K562 (cell line): ENCODE results near the gene KPNA1. TPM values are rescaled to one million over a fixed set of nuclear protein-coding genes. Genes with fewer than 3 reads are reported as not detected.

Experiments
- ATAC-seq: fragments of 200-7000 bp; cut with Tn5 transposase; 3 replicates; pipeline ENCODE4 v1.9.1; 2020; ENCODE audit warnings: moderate library complexity
- BruUV-seq: library from RNA; stranded (reverse); fragments of 400-500 nt; replicated peaks from 2 replicates; lab custom pipeline; 2021; lab: Mats Ljungman, UMichigan
- CTCF ChIA-PET: fragments of 300-600 bp; formaldehyde crosslinking; extraction: SDS; loops from one replicate; lab custom pipeline; 2021; ENCODE audit warnings: low intra/inter-chr PET ratio; lab: Yijun Ruan, JAX
- POLR2A ChIA-PET: fragments of 300-600, 350-650 bp; sonication (Branson Sonifier 250); formaldehyde crosslinking; extraction: SDS; loops from one replicate; lab custom pipeline; 2021; ENCODE audit warnings: antibody characterized with exemption, inconsistent platforms; lab: Yijun Ruan, JAX
- DNase-seq, 4 experiments: peaks; one replicate each; pipeline versions ENCODE4 v3.0.0 to v3.0.0-alpha.2; 2011 to 2018; ENCODE audit warnings: low spot score in 3 of 4, mixed read lengths in 3 of 4; ENCODE audit errors: extremely low read depth in 1 of 4
- FAIRE-seq: peaks from 2 replicates; lab custom pipeline; 2011; peaks lifted over from hg19 to GRCh38; lab: Jason Lieb, UNC
- H2AFZ ChIP-seq: 2 replicates; pipeline ENCODE4 v1.6.0; 2011; ENCODE audit warnings: low read depth, low read length, control low read depth, inconsistent platforms
- H3K27ac ChIP-seq: fragments of 200-600 bp; 3 replicates; pipeline ENCODE4 v1.8.0; 2011; ENCODE audit warnings: low read depth, mild to moderate bottlenecking, control low read depth, inconsistent platforms, low read length, moderate library complexity, mixed read lengths; ENCODE audit errors: extremely low read depth
- H3K27me3 ChIP-seq, 2 experiments: fragments of 300-600 bp in 1 of 2; 2 replicates in 1 of 2; 3 replicates in 1 of 2; pipeline versions ENCODE4 v1.6.0 to v1.8.0; 2011; ENCODE audit warnings: inconsistent platforms in 2 of 2, low read length in 2 of 2, mild to moderate bottlenecking in 1 of 2, mixed read lengths in 1 of 2, moderate library complexity in 1 of 2; ENCODE audit not compliant: control insufficient read depth in 2 of 2, insufficient read depth in 2 of 2
- H3K36me3 ChIP-seq: fragments of 300-600 bp; 3 replicates; pipeline ENCODE4 v1.8.0; 2011; ENCODE audit warnings: mild to moderate bottlenecking, low read length, inconsistent platforms; ENCODE audit not compliant: control insufficient read depth, insufficient read depth
- H3K4me1 ChIP-seq, 2 experiments: fragments of 200-600 bp in 1 of 2; replicated peaks in 1 of 2; 2 replicates in 1 of 2; 3 replicates in 1 of 2; pipeline versions ENCODE4 v1.5.1 to v1.8.0; 2011; ENCODE audit warnings: inconsistent platforms in 2 of 2, low read length in 2 of 2, mild to moderate bottlenecking in 1 of 2, mixed read lengths in 1 of 2, moderate library complexity in 1 of 2; ENCODE audit not compliant: control insufficient read depth in 2 of 2, insufficient read depth in 2 of 2
- H3K4me2 ChIP-seq: 2 replicates; pipeline ENCODE4 v1.6.1; 2011; ENCODE audit warnings: low read length, control low read depth, inconsistent platforms, mixed read lengths; ENCODE audit not compliant: insufficient read depth
- H3K4me3 ChIP-seq: fragments of 200-600 bp; sonication (generic), shearing (Covaris generic); 2 replicates; pipeline ENCODE4 v1.5.1; 2016; ENCODE audit warnings: control low read depth, inconsistent platforms
- H3K79me2 ChIP-seq: fragments of 200-600 bp; 3 replicates; pipeline ENCODE4 v1.8.0; 2011; ENCODE audit warnings: low read length, inconsistent platforms; ENCODE audit not compliant: control insufficient read depth, insufficient read depth
- H3K9ac ChIP-seq, 2 experiments: 2 replicates each; pipeline versions ENCODE4 v1.6.0 to v1.6.1; 2011; ENCODE audit warnings: low read depth in 2 of 2, low read length in 2 of 2, control low read depth in 1 of 2, inconsistent platforms in 1 of 2, mild to moderate bottlenecking in 1 of 2, mixed read lengths in 1 of 2; ENCODE audit not compliant: insufficient read depth in 1 of 2
- H3K9me1 ChIP-seq: one replicate; pipeline ENCODE4 v1.6.0; 2011; ENCODE audit warnings: inconsistent platforms, mild to moderate bottlenecking, low read length, moderate library complexity; ENCODE audit not compliant: control insufficient read depth, insufficient read depth
- H3K9me3 ChIP-seq: replicated peaks from 2 replicates; pipeline ENCODE4 v1.5.1; 2011; ENCODE audit warnings: low read depth, low read length, inconsistent platforms; ENCODE audit not compliant: control insufficient read depth, insufficient read depth
- H4K20me1 ChIP-seq: replicated peaks from 2 replicates; pipeline ENCODE4 v1.6.1; 2011; ENCODE audit warnings: low read length, inconsistent platforms, mixed read lengths; ENCODE audit not compliant: control insufficient read depth, insufficient read depth
- BRD4 ChIP-seq: fragments of 200-600 bp; sonication (generic); IDR thresholded peaks from 2 replicates; pipeline ENCODE4 v1.6.1; 2017; ENCODE audit warnings: inconsistent platforms
- CEBPB ChIP-seq: fragments of 450-650 bp; IDR thresholded peaks from 2 replicates; pipeline ENCODE4 v1.6.1; 2016; ENCODE audit warnings: missing genetic modification characterization, missing compliant biosample characterization
- CGGBP1 ChIP-seq: fragments of 250-450 bp; sonication (Bioruptor Pico); IDR thresholded peaks from 2 replicates; pipeline ENCODE4 v1.9.0; 2021; ENCODE audit warnings: mild to moderate bottlenecking
- ERF ChIP-seq: fragments of 450-650 bp; formaldehyde crosslinking; IDR thresholded peaks from 2 replicates; pipeline ENCODE4 v1.4.0; 2020; ENCODE audit warnings: mild to moderate bottlenecking, mixed read lengths
- ETV1 ChIP-seq: fragments of 450-650 bp; conservative IDR thresholded peaks from 2 replicates; pipeline ENCODE4 v1.6.1; 2016; ENCODE audit warnings: missing genetic modification characterization, control low read depth, low read depth, missing compliant biosample characterization
- ETV6 ChIP-seq, 3 experiments: fragments of 150-350 bp in 1 of 3; sonication (generic) in 1 of 3; formaldehyde crosslinking in 1 of 3; IDR thresholded peaks; 2 replicates each; pipeline versions ENCODE4 v1.6.1 to v1.8.0; 2014 to 2022; ENCODE audit warnings: borderline replicate concordance in 2 of 3, low read depth in 2 of 3, antibody characterized with exemption in 1 of 3, low read length in 1 of 3, mild to moderate bottlenecking in 1 of 3, missing genetic modification reagents in 1 of 3
- HDGF ChIP-seq: fragments of 450-650 bp; IDR thresholded peaks from 2 replicates; pipeline ENCODE4 v1.6.1; 2016
- MTF1 ChIP-seq: fragments of 250-450 bp; sonication (Bioruptor Pico); IDR thresholded peaks from 2 replicates; pipeline ENCODE4 v1.9.0; 2021; ENCODE audit warnings: moderate library complexity, mild to moderate bottlenecking, inconsistent platforms, borderline replicate concordance
- NRF1 ChIP-seq, 2 experiments: fragments of 450-650 bp; IDR thresholded peaks in 1 of 2; conservative IDR thresholded peaks in 1 of 2; 2 replicates each; pipeline ENCODE4 v1.6.1; 2014; ENCODE audit warnings: mild to moderate bottlenecking in 2 of 2
- SAFB ChIP-seq: fragments of 200-400 bp; formaldehyde crosslinking; IDR thresholded peaks from 2 replicates; pipeline ENCODE4 v1.6.1; 2017; ENCODE audit warnings: low read depth, low read length, borderline replicate concordance
- TAF1 ChIP-seq: IDR thresholded peaks from 2 replicates; pipeline ENCODE4 v1.6.1; 2011; ENCODE audit warnings: mild to moderate bottlenecking, low read length, moderate library complexity; ENCODE audit not compliant: insufficient read depth, control insufficient read depth, severe bottlenecking; ENCODE audit errors: extremely low read depth
- ZC3H8 ChIP-seq: fragments of 450-650 bp; IDR thresholded peaks from 2 replicates; pipeline ENCODE4 v1.6.1; 2017
- ZNF121 ChIP-seq: sonication (generic); formaldehyde crosslinking; conservative IDR thresholded peaks from 2 replicates; pipeline ENCODE4 v1.8.0; 2022; ENCODE audit warnings: missing genetic modification reagents
- ZNF609 ChIP-seq: sonication (generic); formaldehyde crosslinking; IDR thresholded peaks from 2 replicates; pipeline ENCODE4 v1.8.1; 2023; ENCODE audit warnings: missing genetic modification reagents, mild to moderate bottlenecking, borderline replicate concordance
- ZNF76 ChIP-seq: fragments of 250-450 bp; sonication (Bioruptor Pico); IDR thresholded peaks from 2 replicates; pipeline ENCODE4 v1.4.0; 2020; ENCODE audit warnings: mild to moderate bottlenecking, moderate library complexity, borderline replicate concordance
- ZNF766 ChIP-seq: fragments of 200-800 bp; sonication (Bioruptor generic); conservative IDR thresholded peaks from 2 replicates; pipeline ENCODE4 v1.6.1; 2016; ENCODE audit warnings: missing genetic modification characterization, missing compliant biosample characterization
- WGBS: fragments of 100-300 bp; shearing (Covaris generic); methylation state at CpG from one replicate; pipeline ENCODE4 v1.1.6; 2016; ENCODE audit warnings: low coverage, mixed read lengths; ENCODE audit not compliant: insufficient coverage; ENCODE audit errors: missing lambda C conversion rate; 5-methylcytosine and 5-hydroxymethylcytosine counted together
- in situ Hi-C: fragments of 300-500 bp; cut with MboI; formaldehyde crosslinking; loops from 4 replicates; pipeline ENCODE4 v1.15.0; 2018; ENCODE audit warnings: inconsistent platforms, mixed read lengths
- intact Hi-C: fragments of 100-400 bp; cut with micrococcal nuclease; formaldehyde crosslinking; loops from 2 replicates; pipeline ENCODE4 v1.14.2; 2022
- polyA plus RNA-seq, 8 experiments: library from polyadenylated mRNA; depleted of rRNA in 4 of 8; stranded (reverse) in 5 of 8; unstranded in 3 of 8; fragments of >200 nt; fragmentation: Nextera tagmentation in 2 of 8; fragmentation: Illumina TruSeq in 1 of 8; extraction: Ambion mirVana in 2 of 8; extraction: Trizol in 1 of 8; gene quantifications; 2 replicates each; pipeline versions ENCODE4 v1.2.1 to v1.2.3, GENCODE V29; 2011 to 2014; ENCODE audit warnings: inconsistent platforms in 1 of 8, missing spikeins in 1 of 8
- total RNA-seq, 7 experiments: library from RNA; depleted of rRNA in 6 of 7; stranded (reverse); fragments of >200 nt in 6 of 7; fragmentation: Illumina TruSeq in 2 of 7; extraction: Trizol in 2 of 7; gene quantifications; 2 replicates each; pipeline versions ENCODE4 v1.2.1 to v1.2.3, GENCODE V29; 2011 to 2021; ENCODE audit warnings: low replicate concordance in 1 of 7

KPNA1 gene
- total and polyA plus RNA-seq, 9 of the 15 experiments (the other 6 are each of a cell fraction or from before 2014, with no cell fraction given): 9.3 to 53.8 (median 33.5) TPM

DNA sequence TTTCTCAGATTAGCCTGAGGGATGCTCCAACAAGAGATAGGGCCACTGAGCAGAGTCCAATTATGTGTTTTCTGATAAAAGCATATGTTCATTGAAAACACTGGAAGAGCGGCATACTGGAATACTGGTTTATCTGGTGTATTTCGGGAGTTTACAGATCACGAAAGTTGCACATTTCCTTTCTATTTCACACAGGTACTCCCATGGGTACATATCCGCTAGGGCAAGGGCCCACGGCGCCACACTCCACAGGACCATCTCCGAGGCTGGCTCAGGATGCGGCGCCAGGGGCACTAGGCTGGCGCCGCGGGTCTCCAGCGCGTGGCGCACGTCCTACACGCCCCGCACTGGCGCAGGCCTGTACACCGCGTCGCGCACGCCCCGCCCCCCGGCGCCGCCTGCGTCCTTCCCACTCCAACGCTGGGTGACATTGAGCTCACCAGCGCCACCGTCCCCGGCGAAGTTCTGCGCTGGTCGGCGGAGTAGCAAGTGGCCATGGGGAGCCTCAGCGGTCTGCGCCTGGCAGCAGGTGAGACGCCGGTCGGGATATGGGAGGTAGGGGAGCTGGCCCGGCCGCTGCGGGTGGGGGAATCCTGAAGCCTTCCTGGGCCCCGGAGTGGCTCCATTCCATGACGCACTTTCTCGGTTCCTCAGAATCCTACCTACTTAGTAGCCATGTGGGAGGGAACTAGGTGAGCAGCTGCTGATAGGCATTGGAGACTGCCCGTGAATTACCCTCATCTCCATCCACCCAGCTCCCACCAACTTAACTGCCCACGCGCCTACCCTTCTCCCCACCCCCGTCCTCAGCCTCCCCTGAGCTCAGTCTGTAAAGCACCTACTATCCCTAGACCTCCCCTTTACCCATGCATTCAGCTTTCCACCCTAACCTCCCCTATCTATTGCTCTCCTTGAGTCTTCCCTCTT lies 130.7 kb downstream of the KPNA1 start, which contains the start of gene FAM162A:
Gene FAM162A (plus strand): TSS at position 412 of the 927 bp plus-strand sequence. CDS start 84 bp downstream, at position 496.
- DNase-seq (peak; percentile 77 to 94 (median 81)), FAIRE-seq (peak; percentile 67), ATAC-seq (peak; percentile 98)
- H3K27ac ChIP-seq: peak within 1 kb of the TSS; percentile 73
- intact Hi-C loops (no loop called here), in situ Hi-C loops (no loop called here)
- ChIA-PET CTCF (interaction anchor here (1.2 kb wide), 1 partner anchor 295 kb away, joined by 3 read pairs; no protein-coding TSS in a partner anchor), POLR2A (interaction anchor here (0.5 to 2.8 kb wide), 6 partner anchors 9 to 895 kb away, joined by 3 to 10 read pairs (median 3); partner anchors contain the start of genes HSPBAP1 and WDR5B)
- H3K36me3 ChIP-seq: peaks cover 45% of the 10 kb centered on the region
- under 1% methylated on average over 35 of the region's 52 CpGs for WGBS
- peaks cover 94% of the 10 kb centered on the region for H3K79me2 ChIP-seq
- H2AFZ ChIP-seq: peak within 1 kb of the TSS; percentile 95
- no TSS peak for BruUV-seq
- H3K4me1 ChIP-seq: peaks cover 0 to 6% of the 10 kb centered on the region in 2 experiments; a peak in 2 of 5 replicates
- no peaks in the 10 kb centered on the region for H3K9me3 ChIP-seq
- no peaks in the 10 kb centered on the region for H3K9me1 ChIP-seq
- H4K20me1 ChIP-seq: no peaks in the 10 kb centered on the region
- H3K4me3 ChIP-seq: peak within 1 kb of the TSS; percentile 97
- peak within 1 kb of the TSS; percentile 85 for H3K4me2 ChIP-seq
- no peaks in the 10 kb centered on the region for H3K27me3 ChIP-seq
- H3K9ac ChIP-seq: peak within 1 kb of the TSS; percentile 85 to 94
- TF ChIP-seq ZC3H8: no peak
- no peak for TF ChIP-seq ERF (CRISPR knock-in tag)
- peak; percentile 90 to 92 for TF ChIP-seq NRF1 (conservative IDR thresholded peaks at IDR 0.05 in 1 of 2, IDR thresholded peaks at IDR 0.05 in 1 of 2)
- TF ChIP-seq MTF1: no peak
- TF ChIP-seq ZNF76 (CRISPR knock-in tag): no peak
- peak; percentile 65 for TF ChIP-seq TAF1
- TF ChIP-seq CEBPB (tag): no peak
- TF ChIP-seq HDGF: no peak
- TF ChIP-seq SAFB: peak; percentile 44; the same call in 1 of the 2 replicates
- no peak for TF ChIP-seq ZNF609
- no peak for TF ChIP-seq ZNF766 (CRISPR knock-in tag)
- no peak for TF ChIP-seq BRD4
- TF ChIP-seq ETV1 (tag): no peak
- no peak for TF ChIP-seq ZNF121 (CRISPR knock-in tag)
- TF ChIP-seq CGGBP1 (CRISPR knock-in tag): no peak
- TF ChIP-seq ETV6 (IDR thresholded peaks at IDR 0.05; ENCODE audit: borderline replicate concordance in 1 of 2, low read depth in 2 of 2, low read length in 1 of 2): no peak
- no peak for TF ChIP-seq ETV6 (CRISPR knock-in tag; IDR thresholded peaks at IDR 0.05; ENCODE audit: borderline replicate concordance)
